AG04450 (cell line): Measurements from ENCODE around the gene SYT8. TPM values are rescaled to one million over a fixed set of nuclear protein-coding genes. Genes with fewer than 3 reads are reported as not detected.

ENCODE experiments used
- CTCF ChIA-PET: fragments of 300-600, 350-600 bp; formaldehyde crosslinking; extraction: SDS; loops from one replicate; lab custom pipeline; 2022; ENCODE audit warnings: antibody characterized with exemption, inconsistent platforms; lab: Charles Lee
- POLR2A ChIA-PET: fragments of 350-600 bp; formaldehyde crosslinking; extraction: SDS; loops from one replicate; lab custom pipeline; 2021; ENCODE audit warnings: antibody characterized with exemption, inconsistent platforms; lab: Yijun Ruan, JAX
- DNase-seq: peaks from one replicate; pipeline ENCODE4 v3.0.0-alpha.2; 2011; ENCODE audit warnings: low read depth, low spot score
- H3K27ac ChIP-seq: one replicate; pipeline ENCODE4 v1.5.1; 2012; ENCODE audit warnings: low read depth, low read length, control low read depth
- H3K27me3 ChIP-seq: one replicate; pipeline ENCODE4 v1.6.0; 2012; ENCODE audit warnings: low read length; ENCODE audit not compliant: control insufficient read depth, insufficient read depth
- H3K4me3 ChIP-seq: 2 replicates; pipeline ENCODE4 v1.5.1; 2011; ENCODE audit warnings: mild to moderate bottlenecking, low read depth, low read length, control low read depth
- H3K9me3 ChIP-seq: 2 replicates; pipeline ENCODE4 v1.5.1; 2012; ENCODE audit warnings: low read length; ENCODE audit not compliant: control insufficient read depth, insufficient read depth
- polyA plus RNA-seq: library from polyadenylated mRNA; depleted of rRNA; stranded (reverse); fragments of >200 nt; gene quantifications from 2 replicates; pipeline ENCODE4 v1.2.3, GENCODE V29; 2011
- TF ChIP-seq, protein P1 (sequence below): IDR thresholded peaks from 2 replicates; pipeline ENCODE4 v1.5.1; 2011; ENCODE audit warnings: low read depth, low read length, control low read depth, inconsistent platforms

Gene SYT8
- polyA plus RNA-seq, 1 experiment: not detected

- CTCF ChIA-PET: interaction anchor here (0.9 to 1.8 kb wide), 6 partner anchors 15 to 303 kb away, joined by 3 to 6 read pairs (median 4); no protein-coding TSS in a partner anchor
- no peak overlapping the region for H3K27ac ChIP-seq
Measured at GRCh38 chr11:1847926-1848639, 13.3 kb downstream of the SYT8 start.

GRCh38 chr11:1848640-1849430 lies 14.0 kb downstream of the SYT8 start:
- POLR2A ChIA-PET: interaction anchor here (0.7 kb wide), 1 partner anchor 10 kb away, joined by 5 read pairs; no protein-coding TSS in a partner anchor
- DNase-seq: no peak
- H3K27me3 ChIP-seq: peaks cover 14% of the 10 kb centered on the region
- H3K27ac ChIP-seq: no peak overlapping the region
- CTCF ChIA-PET: interaction anchor here (0.6 to 1.8 kb wide), 6 partner anchors 16 to 302 kb away, joined by 3 to 6 read pairs (median 4); no protein-coding TSS in a partner anchor
- no peak overlapping the region for H3K4me3 ChIP-seq
- H3K9me3 ChIP-seq: no peaks in the 10 kb centered on the region; the same call in 1 of the 2 replicates
- TF ChIP-seq, protein P1, sequence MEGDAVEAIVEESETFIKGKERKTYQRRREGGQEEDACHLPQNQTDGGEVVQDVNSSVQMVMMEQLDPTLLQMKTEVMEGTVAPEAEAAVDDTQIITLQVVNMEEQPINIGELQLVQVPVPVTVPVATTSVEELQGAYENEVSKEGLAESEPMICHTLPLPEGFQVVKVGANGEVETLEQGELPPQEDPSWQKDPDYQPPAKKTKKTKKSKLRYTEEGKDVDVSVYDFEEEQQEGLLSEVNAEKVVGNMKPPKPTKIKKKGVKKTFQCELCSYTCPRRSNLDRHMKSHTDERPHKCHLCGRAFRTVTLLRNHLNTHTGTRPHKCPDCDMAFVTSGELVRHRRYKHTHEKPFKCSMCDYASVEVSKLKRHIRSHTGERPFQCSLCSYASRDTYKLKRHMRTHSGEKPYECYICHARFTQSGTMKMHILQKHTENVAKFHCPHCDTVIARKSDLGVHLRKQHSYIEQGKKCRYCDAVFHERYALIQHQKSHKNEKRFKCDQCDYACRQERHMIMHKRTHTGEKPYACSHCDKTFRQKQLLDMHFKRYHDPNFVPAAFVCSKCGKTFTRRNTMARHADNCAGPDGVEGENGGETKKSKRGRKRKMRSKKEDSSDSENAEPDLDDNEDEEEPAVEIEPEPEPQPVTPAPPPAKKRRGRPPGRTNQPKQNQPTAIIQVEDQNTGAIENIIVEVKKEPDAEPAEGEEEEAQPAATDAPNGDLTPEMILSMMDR: no peak

More at GRCh38 chr11:1847926-1848639, 13.3 kb downstream of the SYT8 start:
- DNase-seq: no peak
- Histone ChIP-seq H3K9me3 (no peaks in the 10 kb centered on the region; the same call in 1 of the 2 replicates), H3K4me3 (no peak overlapping the region), H3K27me3 (peaks cover 19% of the 10 kb centered on the region)
- TF ChIP-seq, protein P1: no peak
- POLR2A ChIA-PET: interaction anchor here (0.7 kb wide), 1 partner anchor 11 kb away, joined by 5 read pairs; no protein-coding TSS in a partner anchor

DNA sequence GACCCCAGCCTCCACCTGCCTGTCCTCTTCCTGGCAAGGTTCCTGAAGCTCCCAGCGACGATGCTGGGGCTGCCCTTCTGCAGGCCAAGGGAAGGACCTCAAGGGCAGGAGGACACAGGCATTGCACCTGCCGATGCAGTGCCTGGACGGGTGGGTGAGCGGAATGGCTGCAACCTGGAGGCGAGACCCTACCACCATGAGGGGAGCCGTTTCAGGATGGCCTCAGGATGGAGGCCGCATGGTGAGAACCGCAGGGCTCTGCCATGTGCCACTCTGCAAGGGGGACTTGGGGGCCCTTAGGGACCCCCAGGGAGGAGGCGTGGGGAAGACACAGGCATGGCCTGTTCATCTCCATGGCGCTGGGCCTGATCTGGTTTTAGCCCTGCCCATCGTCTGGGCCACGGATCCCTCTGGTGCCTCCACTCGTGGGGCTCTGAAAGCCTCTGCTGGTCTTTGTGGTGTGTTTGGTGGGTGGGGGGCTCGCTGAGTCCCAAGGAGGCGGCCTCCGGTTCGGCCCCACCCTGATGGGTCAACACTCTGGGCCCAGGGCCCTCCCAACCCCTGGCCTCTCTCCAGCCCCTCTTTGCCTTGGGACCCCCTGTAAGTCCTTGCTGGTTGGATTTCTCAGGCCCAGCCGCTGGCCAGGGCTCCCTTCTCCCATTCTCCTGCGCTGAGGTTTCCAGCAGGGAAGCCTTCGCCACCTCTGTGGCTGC lies 16.8 kb downstream of the SYT8 start:
- H3K27me3 ChIP-seq: peaks cover 6% of the 10 kb centered on the region
- POLR2A ChIA-PET: no interaction called here
- no peak overlapping the region for H3K27ac ChIP-seq
- TF ChIP-seq, protein P1: no peak
- no peak for DNase-seq
- CTCF ChIA-PET: interaction anchor here (1.0 to 2.0 kb wide), 2 partner anchors 157 to 300 kb away, joined by 4 to 7 read pairs; no protein-coding TSS in a partner anchor
- H3K9me3 ChIP-seq: no peaks in the 10 kb centered on the region; the same call in 1 of the 2 replicates
- H3K4me3 ChIP-seq: no peak overlapping the region

DNA sequence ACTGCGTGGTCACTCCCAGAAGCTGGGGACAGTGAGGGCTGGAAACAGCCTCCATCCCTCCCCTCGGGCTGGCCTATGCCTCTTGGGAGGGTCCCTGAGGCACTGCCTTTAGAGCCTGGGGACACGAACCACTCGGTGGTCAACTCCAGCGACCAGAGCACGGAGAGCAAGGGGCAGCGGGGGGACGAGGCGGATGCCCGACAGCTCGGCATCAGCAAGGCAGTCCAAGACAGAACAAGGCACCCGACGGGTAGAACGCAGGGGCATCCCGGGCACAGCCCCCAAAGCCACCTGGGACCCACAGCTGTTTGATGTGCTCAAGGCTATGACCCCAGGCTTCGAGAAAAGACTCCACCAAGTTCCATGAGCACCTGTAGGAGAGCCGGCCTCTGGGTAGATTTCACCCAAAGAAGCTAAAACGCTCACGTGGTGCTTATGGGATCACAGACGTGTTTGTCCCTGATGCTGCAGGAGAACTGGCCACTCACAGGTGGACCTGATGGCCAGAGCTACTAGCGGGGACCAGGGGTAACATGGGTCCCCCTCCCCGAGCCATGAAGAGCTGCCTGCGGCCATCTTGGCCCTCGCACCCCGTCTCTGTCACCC lies 17.6 kb downstream of the SYT8 start:
- TF ChIP-seq, protein P1: no peak
- ChIA-PET POLR2A (no interaction called here), CTCF (interaction anchor here (2.0 kb wide), 1 partner anchor 299 kb away, joined by 7 read pairs; no protein-coding TSS in a partner anchor)

More for the DNA sequence above, 17.6 kb downstream of the SYT8 start:
- no peaks in the 10 kb centered on the region; the same call in 1 of the 2 replicates for H3K9me3 ChIP-seq
- no peak overlapping the region for H3K27ac ChIP-seq
- no peak overlapping the region for H3K4me3 ChIP-seq
- peaks cover 5% of the 10 kb centered on the region for H3K27me3 ChIP-seq
- no peak for DNase-seq
